IPS-18c (cell line): ENCODE results near the gene LMAN2.

Experiments used
- H3K4me3 ChIP-seq: 2 replicates; pipeline ENCODE4 v1.7.0; 2013; ENCODE audit warnings: low read depth, mild to moderate bottlenecking, low read length, moderate library complexity; ENCODE audit not compliant: insufficient read depth
- H3K9me3 ChIP-seq: one replicate; pipeline ENCODE4 v1.6.1; 2013; ENCODE audit warnings: mild to moderate bottlenecking, low read length, moderate library complexity; ENCODE audit not compliant: control insufficient read depth, insufficient read depth

Gene LMAN2

GRCh38 chr5:177351392-177352329 is at the start of gene LMAN2:
LMAN2 (minus strand) TSS chr5:177351668; CDS start chr5:177351647, 21 bp downstream.
- Histone ChIP-seq H3K4me3 (peak within 1 kb of the TSS; percentile 97), H3K9me3 (no peaks in the 10 kb centered on the region)

- H3K4me3 ChIP-seq: no peak within 1 kb of the TSS
- peaks cover 2% of the 10 kb centered on the region for H3K9me3 ChIP-seq
These were observed 48.8 kb upstream of the LMAN2 start, which contains the start of gene PFN3 for GRCh38 chr5:177399997-177400868. PFN3 (minus strand) TSS chr5:177400661; CDS start chr5:177400576, 85 bp downstream.

GRCh38 chr5:177397875-177398390 is 46.5 kb upstream of the LMAN2 start:
- Histone ChIP-seq H3K4me3 (no peak overlapping the region), H3K9me3 (peaks cover 2% of the 10 kb centered on the region)

GRCh38 chr5:177396807-177397206 is 45.3 kb upstream of the LMAN2 start:
- no peak overlapping the region for H3K4me3 ChIP-seq
- H3K9me3 ChIP-seq: peaks cover 2% of the 10 kb centered on the region

GRCh38 chr5:177396078-177396477 is 44.6 kb upstream of the LMAN2 start:
- peaks cover 2% of the 10 kb centered on the region for H3K9me3 ChIP-seq
- no peak overlapping the region for H3K4me3 ChIP-seq

- no peak overlapping the region for H3K4me3 ChIP-seq
- H3K9me3 ChIP-seq: no peaks in the 10 kb centered on the region
These were observed 42.5 kb upstream of the LMAN2 start for GRCh38 chr5:177393990-177394389.

- no peak overlapping the region for H3K4me3 ChIP-seq
These were observed 41.8 kb upstream of the LMAN2 start for GRCh38 chr5:177393206-177393765.

GRCh38 chr5:177392765-177393164 is 41.3 kb upstream of the LMAN2 start:
- Histone ChIP-seq H3K9me3 (no peaks in the 10 kb centered on the region), H3K4me3 (no peak overlapping the region)

More at GRCh38 chr5:177393206-177393765, 41.8 kb upstream of the LMAN2 start:
- no peaks in the 10 kb centered on the region for H3K9me3 ChIP-seq

GRCh38 chr5:177390363-177391300 is 39.2 kb upstream of the LMAN2 start:
- Histone ChIP-seq H3K9me3 (no peaks in the 10 kb centered on the region), H3K4me3 (no peak overlapping the region)

- H3K9me3 ChIP-seq: no peaks in the 10 kb centered on the region
- no peak overlapping the region for H3K4me3 ChIP-seq
These were observed 38.0 kb upstream of the LMAN2 start for GRCh38 chr5:177389241-177390169.

GRCh38 chr5:177388521-177389052 is 37.1 kb upstream of the LMAN2 start:
- Histone ChIP-seq H3K4me3 (no peak overlapping the region), H3K9me3 (no peaks in the 10 kb centered on the region)

- Histone ChIP-seq H3K9me3 (no peaks in the 10 kb centered on the region), H3K4me3 (no peak overlapping the region)
These were observed 35.9 kb upstream of the LMAN2 start for GRCh38 chr5:177387405-177387804.

GRCh38 chr5:177386542-177386941 is 35.1 kb upstream of the LMAN2 start:
- H3K9me3 ChIP-seq: no peaks in the 10 kb centered on the region
- no peak overlapping the region for H3K4me3 ChIP-seq

GRCh38 chr5:177385720-177386119 is 34.3 kb upstream of the LMAN2 start:
- Histone ChIP-seq H3K9me3 (no peaks in the 10 kb centered on the region), H3K4me3 (no peak overlapping the region)

GRCh38 chr5:177384134-177384533 is 32.7 kb upstream of the LMAN2 start, which contains the start of gene SLC34A1:
SLC34A1 (plus strand) TSS chr5:177384434; CDS start chr5:177385742, 1,308 bp downstream.
- no peak within 1 kb of the TSS for H3K4me3 ChIP-seq
- H3K9me3 ChIP-seq: no peaks in the 10 kb centered on the region
